K562 (cell line): ENCODE measurements around the gene CWF19L1. TPM values are rescaled to one million over a fixed set of nuclear protein-coding genes. Genes with fewer than 3 reads are reported as not detected.
A peak's percentile ranks its signal among the peaks of the same experiment; 100 is the strongest.

ENCODE experiments used
- CC2D1A ChIP-seq: fragments of 450-650 bp; IDR thresholded peaks from 2 replicates; pipeline ENCODE4 v1.6.1; 2017; ENCODE audit warnings: mild to moderate bottlenecking
- HOXB6 ChIP-seq: fragments of 250-450 bp; sonication (Bioruptor Pico); IDR thresholded peaks from 2 replicates; pipeline ENCODE4 v1.5.1; 2022; ENCODE audit warnings: mild to moderate bottlenecking, borderline replicate concordance
- KDM4B ChIP-seq, 2 experiments: fragments of 450-650 bp in 1 of 2; sonication (generic) in 1 of 2; IDR thresholded peaks; 2 replicates each; pipeline ENCODE4 v1.6.1; 2016 to 2017; ENCODE audit warnings: borderline replicate concordance in 2 of 2, antibody characterized with exemption in 1 of 2, low read depth in 1 of 2, mild to moderate bottlenecking in 1 of 2
- PRPF4 ChIP-seq: fragments of 200-400 bp; formaldehyde crosslinking; IDR thresholded peaks from one replicate; pipeline ENCODE4 v1.6.1; 2017; ENCODE audit warnings: low read length, low read depth, mild to moderate bottlenecking; ENCODE audit not compliant: insufficient read depth, poor library complexity, severe bottlenecking
- RAD21 ChIP-seq, 2 experiments: fragments of 250-450 bp in 1 of 2; fragments of 450-650 bp in 1 of 2; sonication (Bioruptor Pico) in 1 of 2; formaldehyde crosslinking in 1 of 2; IDR thresholded peaks in 1 of 2; conservative IDR thresholded peaks in 1 of 2; 2 replicates each; pipeline versions ENCODE4 v1.4.0 to v1.8.0; 2020 to 2022; ENCODE audit warnings: mild to moderate bottlenecking in 2 of 2, moderate library complexity in 1 of 2
- polyA plus RNA-seq, 8 experiments: library from polyadenylated mRNA; depleted of rRNA in 4 of 8; stranded (reverse) in 5 of 8; unstranded in 3 of 8; fragments of >200 nt; fragmentation: Nextera tagmentation in 2 of 8; fragmentation: Illumina TruSeq in 1 of 8; extraction: Ambion mirVana in 2 of 8; extraction: Trizol in 1 of 8; gene quantifications; 2 replicates each; pipeline versions ENCODE4 v1.2.1 to v1.2.3, GENCODE V29; 2011 to 2014; ENCODE audit warnings: inconsistent platforms in 1 of 8, missing spikeins in 1 of 8
- total RNA-seq, 7 experiments: library from RNA; depleted of rRNA in 6 of 7; stranded (reverse); fragments of >200 nt in 6 of 7; fragmentation: Illumina TruSeq in 2 of 7; extraction: Trizol in 2 of 7; gene quantifications; 2 replicates each; pipeline versions ENCODE4 v1.2.1 to v1.2.3, GENCODE V29; 2011 to 2021; ENCODE audit warnings: low replicate concordance in 1 of 7
- TF ChIP-seq, protein P1 (sequence below): fragments of 450-650 bp; IDR thresholded peaks from 2 replicates; pipeline ENCODE4 v1.6.1; 2018; ENCODE audit not compliant: partially characterized antibody
- TF ChIP-seq, protein P2 (sequence below), 2 experiments: fragments of 200-800 bp in 1 of 2; sonication (Bioruptor generic) in 1 of 2; sonication (generic) in 1 of 2; formaldehyde crosslinking in 1 of 2; IDR thresholded peaks in 1 of 2; conservative IDR thresholded peaks in 1 of 2; 2 replicates each; pipeline versions ENCODE4 v1.5.0 to v1.6.1; 2016 to 2020; ENCODE audit warnings: missing compliant biosample characterization in 1 of 2, missing genetic modification characterization in 1 of 2, missing genetic modification reagents in 1 of 2
- TF ChIP-seq, protein P3 (sequence below): fragments of 200-800 bp; sonication (Bioruptor generic); IDR thresholded peaks from 2 replicates; pipeline ENCODE4 v1.6.1; 2016; ENCODE audit warnings: missing genetic modification characterization, missing compliant biosample characterization
- TF ChIP-seq, protein P4 (sequence below): fragments of 250-450 bp; sonication (Bioruptor Pico); IDR thresholded peaks from 2 replicates; pipeline ENCODE4 v1.5.0; 2020; ENCODE audit warnings: mild to moderate bottlenecking, borderline replicate concordance

Gene CWF19L1
- total and polyA plus RNA-seq, 9 of the 15 experiments (the other 6 are each of a cell fraction or from before 2014, with no cell fraction given), result 19.5 to 49.9 (median 30.9) TPM

DNA sequence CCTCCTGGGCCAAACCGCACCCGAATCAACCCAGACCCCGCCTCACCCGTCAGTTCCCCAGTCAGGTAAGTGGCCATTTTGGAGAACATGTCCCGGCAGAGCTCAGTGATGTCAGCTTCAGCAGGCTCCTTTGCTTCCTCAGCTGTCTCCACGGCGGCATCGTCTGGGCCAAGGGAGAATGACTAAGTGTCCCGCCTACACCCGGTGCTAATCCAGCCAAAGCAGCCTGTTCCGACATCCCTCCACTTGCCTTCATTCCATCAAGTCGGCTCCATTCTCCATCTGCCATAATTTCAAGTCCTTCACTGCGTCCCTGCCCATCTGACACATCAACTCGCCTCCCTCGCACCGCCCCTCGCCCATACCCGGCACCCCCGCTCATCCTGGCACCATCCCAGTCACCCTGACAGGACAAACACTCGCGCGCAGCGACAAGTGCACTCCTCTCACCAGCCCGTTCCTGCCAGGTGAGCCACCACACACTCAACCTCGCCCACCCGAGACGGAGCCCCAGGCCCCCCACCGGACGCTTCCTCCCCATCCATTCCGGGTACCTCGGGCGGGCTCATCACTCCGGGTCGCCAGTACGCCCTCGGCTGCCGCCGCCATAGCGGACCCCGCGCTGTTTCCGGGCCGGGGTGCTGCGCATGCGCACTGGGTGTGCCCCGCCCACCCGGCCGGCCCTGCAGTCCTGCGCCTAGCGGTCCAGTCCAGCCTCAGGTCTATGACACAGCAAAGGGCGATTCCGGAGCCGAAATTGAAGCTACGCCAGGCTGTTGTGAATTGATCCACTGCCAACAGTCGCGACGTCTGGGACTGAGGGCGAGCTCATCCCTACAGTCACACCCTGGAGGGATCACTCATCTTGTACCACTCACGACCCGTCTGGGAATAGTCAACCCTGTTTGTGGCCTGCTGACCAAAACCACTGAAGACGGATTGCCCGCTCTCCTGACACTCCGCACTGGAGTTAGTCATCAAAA is 18.9 kb upstream of the CWF19L1 start, which contains the start of gene BLOC1S2 (continued):
- TF ChIP-seq PRPF4, result no peak
- TF ChIP-seq, protein P1, sequence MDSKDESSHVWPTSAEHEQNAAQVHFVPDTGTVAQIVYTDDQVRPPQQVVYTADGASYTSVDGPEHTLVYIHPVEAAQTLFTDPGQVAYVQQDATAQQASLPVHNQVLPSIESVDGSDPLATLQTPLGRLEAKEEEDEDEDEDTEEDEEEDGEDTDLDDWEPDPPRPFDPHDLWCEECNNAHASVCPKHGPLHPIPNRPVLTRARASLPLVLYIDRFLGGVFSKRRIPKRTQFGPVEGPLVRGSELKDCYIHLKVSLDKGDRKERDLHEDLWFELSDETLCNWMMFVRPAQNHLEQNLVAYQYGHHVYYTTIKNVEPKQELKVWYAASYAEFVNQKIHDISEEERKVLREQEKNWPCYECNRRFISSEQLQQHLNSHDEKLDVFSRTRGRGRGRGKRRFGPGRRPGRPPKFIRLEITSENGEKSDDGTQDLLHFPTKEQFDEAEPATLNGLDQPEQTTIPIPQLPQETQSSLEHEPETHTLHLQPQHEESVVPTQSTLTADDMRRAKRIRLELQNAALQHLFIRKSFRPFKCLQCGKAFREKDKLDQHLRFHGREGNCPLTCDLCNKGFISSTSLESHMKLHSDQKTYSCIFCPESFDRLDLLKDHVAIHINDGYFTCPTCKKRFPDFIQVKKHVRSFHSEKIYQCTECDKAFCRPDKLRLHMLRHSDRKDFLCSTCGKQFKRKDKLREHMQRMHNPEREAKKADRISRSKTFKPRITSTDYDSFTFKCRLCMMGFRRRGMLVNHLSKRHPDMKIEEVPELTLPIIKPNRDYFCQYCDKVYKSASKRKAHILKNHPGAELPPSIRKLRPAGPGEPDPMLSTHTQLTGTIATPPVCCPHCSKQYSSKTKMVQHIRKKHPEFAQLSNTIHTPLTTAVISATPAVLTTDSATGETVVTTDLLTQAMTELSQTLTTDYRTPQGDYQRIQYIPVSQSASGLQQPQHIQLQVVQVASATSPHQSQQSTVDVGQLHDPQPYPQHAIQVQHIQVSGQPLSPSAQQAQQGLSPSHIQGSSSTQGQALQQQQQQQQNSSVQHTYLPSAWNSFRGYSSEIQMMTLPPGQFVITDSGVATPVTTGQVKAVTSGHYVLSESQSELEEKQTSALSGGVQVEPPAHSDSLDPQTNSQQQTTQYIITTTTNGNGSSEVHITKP, result peak; percentile 36
- TF ChIP-seq, protein P2, sequence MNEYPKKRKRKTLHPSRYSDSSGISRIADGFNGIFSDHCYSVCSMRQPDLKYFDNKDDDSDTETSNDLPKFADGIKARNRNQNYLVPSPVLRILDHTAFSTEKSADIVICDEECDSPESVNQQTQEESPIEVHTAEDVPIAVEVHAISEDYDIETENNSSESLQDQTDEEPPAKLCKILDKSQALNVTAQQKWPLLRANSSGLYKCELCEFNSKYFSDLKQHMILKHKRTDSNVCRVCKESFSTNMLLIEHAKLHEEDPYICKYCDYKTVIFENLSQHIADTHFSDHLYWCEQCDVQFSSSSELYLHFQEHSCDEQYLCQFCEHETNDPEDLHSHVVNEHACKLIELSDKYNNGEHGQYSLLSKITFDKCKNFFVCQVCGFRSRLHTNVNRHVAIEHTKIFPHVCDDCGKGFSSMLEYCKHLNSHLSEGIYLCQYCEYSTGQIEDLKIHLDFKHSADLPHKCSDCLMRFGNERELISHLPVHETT (CRISPR knock-in tag; conservative IDR thresholded peaks at IDR 0.05 in 1 of 2, IDR thresholded peaks at IDR 0.05 in 1 of 2), result peak in 1 of 2 experiments; percentile 60; a peak in 1 of 4 replicates
- TF ChIP-seq, protein P3, sequence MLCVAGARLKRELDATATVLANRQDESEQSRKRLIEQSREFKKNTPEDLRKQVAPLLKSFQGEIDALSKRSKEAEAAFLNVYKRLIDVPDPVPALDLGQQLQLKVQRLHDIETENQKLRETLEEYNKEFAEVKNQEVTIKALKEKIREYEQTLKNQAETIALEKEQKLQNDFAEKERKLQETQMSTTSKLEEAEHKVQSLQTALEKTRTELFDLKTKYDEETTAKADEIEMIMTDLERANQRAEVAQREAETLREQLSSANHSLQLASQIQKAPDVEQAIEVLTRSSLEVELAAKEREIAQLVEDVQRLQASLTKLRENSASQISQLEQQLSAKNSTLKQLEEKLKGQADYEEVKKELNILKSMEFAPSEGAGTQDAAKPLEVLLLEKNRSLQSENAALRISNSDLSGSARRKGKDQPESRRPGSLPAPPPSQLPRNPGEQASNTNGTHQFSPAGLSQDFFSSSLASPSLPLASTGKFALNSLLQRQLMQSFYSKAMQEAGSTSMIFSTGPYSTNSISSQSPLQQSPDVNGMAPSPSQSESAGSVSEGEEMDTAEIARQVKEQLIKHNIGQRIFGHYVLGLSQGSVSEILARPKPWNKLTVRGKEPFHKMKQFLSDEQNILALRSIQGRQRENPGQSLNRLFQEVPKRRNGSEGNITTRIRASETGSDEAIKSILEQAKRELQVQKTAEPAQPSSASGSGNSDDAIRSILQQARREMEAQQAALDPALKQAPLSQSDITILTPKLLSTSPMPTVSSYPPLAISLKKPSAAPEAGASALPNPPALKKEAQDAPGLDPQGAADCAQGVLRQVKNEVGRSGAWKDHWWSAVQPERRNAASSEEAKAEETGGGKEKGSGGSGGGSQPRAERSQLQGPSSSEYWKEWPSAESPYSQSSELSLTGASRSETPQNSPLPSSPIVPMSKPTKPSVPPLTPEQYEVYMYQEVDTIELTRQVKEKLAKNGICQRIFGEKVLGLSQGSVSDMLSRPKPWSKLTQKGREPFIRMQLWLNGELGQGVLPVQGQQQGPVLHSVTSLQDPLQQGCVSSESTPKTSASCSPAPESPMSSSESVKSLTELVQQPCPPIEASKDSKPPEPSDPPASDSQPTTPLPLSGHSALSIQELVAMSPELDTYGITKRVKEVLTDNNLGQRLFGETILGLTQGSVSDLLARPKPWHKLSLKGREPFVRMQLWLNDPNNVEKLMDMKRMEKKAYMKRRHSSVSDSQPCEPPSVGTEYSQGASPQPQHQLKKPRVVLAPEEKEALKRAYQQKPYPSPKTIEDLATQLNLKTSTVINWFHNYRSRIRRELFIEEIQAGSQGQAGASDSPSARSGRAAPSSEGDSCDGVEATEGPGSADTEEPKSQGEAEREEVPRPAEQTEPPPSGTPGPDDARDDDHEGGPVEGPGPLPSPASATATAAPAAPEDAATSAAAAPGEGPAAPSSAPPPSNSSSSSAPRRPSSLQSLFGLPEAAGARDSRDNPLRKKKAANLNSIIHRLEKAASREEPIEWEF, result no peak
- no peak for TF ChIP-seq HOXB6 (CRISPR knock-in tag)
- TF ChIP-seq, protein P4, sequence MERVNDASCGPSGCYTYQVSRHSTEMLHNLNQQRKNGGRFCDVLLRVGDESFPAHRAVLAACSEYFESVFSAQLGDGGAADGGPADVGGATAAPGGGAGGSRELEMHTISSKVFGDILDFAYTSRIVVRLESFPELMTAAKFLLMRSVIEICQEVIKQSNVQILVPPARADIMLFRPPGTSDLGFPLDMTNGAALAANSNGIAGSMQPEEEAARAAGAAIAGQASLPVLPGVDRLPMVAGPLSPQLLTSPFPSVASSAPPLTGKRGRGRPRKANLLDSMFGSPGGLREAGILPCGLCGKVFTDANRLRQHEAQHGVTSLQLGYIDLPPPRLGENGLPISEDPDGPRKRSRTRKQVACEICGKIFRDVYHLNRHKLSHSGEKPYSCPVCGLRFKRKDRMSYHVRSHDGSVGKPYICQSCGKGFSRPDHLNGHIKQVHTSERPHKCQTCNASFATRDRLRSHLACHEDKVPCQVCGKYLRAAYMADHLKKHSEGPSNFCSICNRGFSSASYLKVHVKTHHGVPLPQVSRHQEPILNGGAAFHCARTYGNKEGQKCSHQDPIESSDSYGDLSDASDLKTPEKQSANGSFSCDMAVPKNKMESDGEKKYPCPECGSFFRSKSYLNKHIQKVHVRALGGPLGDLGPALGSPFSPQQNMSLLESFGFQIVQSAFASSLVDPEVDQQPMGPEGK (CRISPR knock-in tag), result no peak
- 0 out of 4 replicates have a peak, but pooled peaks of 1 of the 2 experiments have one; percentile 4 for TF ChIP-seq RAD21 (CRISPR knock-in tag; conservative IDR thresholded peaks at IDR 0.05 in 1 of 2, IDR thresholded peaks at IDR 0.05 in 1 of 2)
- TF ChIP-seq CC2D1A, result no peak
- no peak for TF ChIP-seq KDM4B (IDR thresholded peaks at IDR 0.05; ENCODE audit: borderline replicate concordance in 2 of 2, low read depth in 1 of 2)
